Chondrocyte (in vitro differentiated cells): Measurements from ENCODE around the gene GPR37L1. TPM values are rescaled to one million over a fixed set of nuclear protein-coding genes. Genes with fewer than 3 reads are reported as not detected.

Source experiments
- DNase-seq: peaks from one replicate; pipeline ENCODE4 v3.0.0; 2021; ENCODE audit warnings: mixed read lengths, low spot score
- H3K27ac Mint-ChIP-seq: one replicate; pipeline ENCODE4 v1.8.0; 2021; ENCODE audit warnings: mild to moderate bottlenecking, moderate library complexity, mixed read lengths; ENCODE audit not compliant: unreplicated experiment
- H3K27me3 Mint-ChIP-seq: 2 replicates; pipeline ENCODE4 v1.8.0; 2021; ENCODE audit warnings: low read depth, mixed read lengths
- H3K36me3 Mint-ChIP-seq: 2 replicates; pipeline ENCODE4 v1.8.0; 2021; ENCODE audit warnings: low read depth, mixed read lengths
- H3K4me1 Mint-ChIP-seq: 2 replicates; pipeline ENCODE4 v1.8.0; 2021; ENCODE audit warnings: low read depth, mild to moderate bottlenecking, mixed read lengths
- H3K4me3 Mint-ChIP-seq: one replicate; pipeline ENCODE4 v1.8.0; 2021; ENCODE audit warnings: mild to moderate bottlenecking, moderate library complexity, mixed read lengths; ENCODE audit not compliant: unreplicated experiment
- H3K9me3 Mint-ChIP-seq: 2 replicates; pipeline ENCODE4 v1.8.0; 2021; ENCODE audit warnings: low read depth, mixed read lengths
- CTCF ChIP-seq: fragments of 200-600 bp; sonication (generic); IDR thresholded peaks from 2 replicates; pipeline ENCODE4 v1.5.0; 2021; ENCODE audit warnings: antibody characterized with exemption, mild to moderate bottlenecking, moderate library complexity
- long read RNA-seq: library from polyadenylated mRNA; stranded (forward); transcript quantifications from one replicate; pipeline ENCODE4 v2.0.0, GENCODE V29; 2021
- total RNA-seq: library from RNA; stranded (reverse); gene quantifications from 3 replicates; pipeline ENCODE4 v1.2.1, GENCODE V29; 2021

The GPR37L1 gene
- not detected in 3 replicates for total RNA-seq
- long read RNA-seq: 0 reads

GRCh38 chr1:202122639-202123335, at the start of gene GPR37L1:
Gene GPR37L1 (plus strand): TSS chr1:202122917. CDS start chr1:202122964, 47 bp downstream.
- Mint-ChIP-seq H3K27ac (no peak within 1 kb of the TSS), H3K9me3 (no peaks in the 10 kb centered on the region), H3K4me3 (no peak within 1 kb of the TSS), H3K27me3 (peaks cover 3% of the 10 kb centered on the region), H3K4me1 (no peaks in the 10 kb centered on the region), H3K36me3 (no peaks in the 10 kb centered on the region)
- peak; percentile 73 for TF ChIP-seq CTCF
- DNase-seq: no peak

- Mint-ChIP-seq H3K4me3 (no peak overlapping the region), H3K27me3 (no peaks in the 10 kb centered on the region), H3K36me3 (no peaks in the 10 kb centered on the region), H3K27ac (no peak overlapping the region), H3K9me3 (no peaks in the 10 kb centered on the region), H3K4me1 (peaks cover 10% of the 10 kb centered on the region)
- no peak for DNase-seq
- TF ChIP-seq CTCF: no peak
Measured at GRCh38 chr1:202073206-202073605, 49.5 kb upstream of the GPR37L1 start.

- Mint-ChIP-seq H3K27me3 (no peaks in the 10 kb centered on the region), H3K9me3 (no peaks in the 10 kb centered on the region), H3K36me3 (no peaks in the 10 kb centered on the region), H3K27ac (no peak overlapping the region), H3K4me3 (no peak overlapping the region), H3K4me1 (peaks cover 10% of the 10 kb centered on the region)
- DNase-seq: no peak
- TF ChIP-seq CTCF: no peak
Measured at GRCh38 chr1:202074985-202075384, 47.7 kb upstream of the GPR37L1 start.

GRCh38 chr1:202075389-202075788, 47.3 kb upstream of the GPR37L1 start:
- Mint-ChIP-seq H3K4me1 (peaks cover 10% of the 10 kb centered on the region), H3K27ac (no peak overlapping the region), H3K36me3 (no peaks in the 10 kb centered on the region), H3K9me3 (no peaks in the 10 kb centered on the region), H3K4me3 (no peak overlapping the region), H3K27me3 (no peaks in the 10 kb centered on the region)
- TF ChIP-seq CTCF: no peak
- no peak for DNase-seq

- DNase-seq: no peak
- Mint-ChIP-seq H3K9me3 (no peaks in the 10 kb centered on the region), H3K27ac (no peak overlapping the region)
Measured at GRCh38 chr1:202076050-202076511, 46.6 kb upstream of the GPR37L1 start.

More at GRCh38 chr1:202076050-202076511, 46.6 kb upstream of the GPR37L1 start:
- Mint-ChIP-seq H3K36me3 (no peaks in the 10 kb centered on the region), H3K4me1 (peaks cover 10% of the 10 kb centered on the region), H3K27me3 (no peaks in the 10 kb centered on the region), H3K4me3 (no peak overlapping the region)
- no peak for TF ChIP-seq CTCF
